Measurements from ENCODE around the gene NOS3. TPM values are rescaled to one million over a fixed set of nuclear protein-coding genes. Genes with fewer than 3 reads are reported as not detected.

Gene NOS3
- total and polyA plus RNA-seq, 9 of the 15 experiments (the other 6 are each of a cell fraction or from before 2014, with no cell fraction given): 1.1 to 121 (median 23.6) TPM

DNA sequence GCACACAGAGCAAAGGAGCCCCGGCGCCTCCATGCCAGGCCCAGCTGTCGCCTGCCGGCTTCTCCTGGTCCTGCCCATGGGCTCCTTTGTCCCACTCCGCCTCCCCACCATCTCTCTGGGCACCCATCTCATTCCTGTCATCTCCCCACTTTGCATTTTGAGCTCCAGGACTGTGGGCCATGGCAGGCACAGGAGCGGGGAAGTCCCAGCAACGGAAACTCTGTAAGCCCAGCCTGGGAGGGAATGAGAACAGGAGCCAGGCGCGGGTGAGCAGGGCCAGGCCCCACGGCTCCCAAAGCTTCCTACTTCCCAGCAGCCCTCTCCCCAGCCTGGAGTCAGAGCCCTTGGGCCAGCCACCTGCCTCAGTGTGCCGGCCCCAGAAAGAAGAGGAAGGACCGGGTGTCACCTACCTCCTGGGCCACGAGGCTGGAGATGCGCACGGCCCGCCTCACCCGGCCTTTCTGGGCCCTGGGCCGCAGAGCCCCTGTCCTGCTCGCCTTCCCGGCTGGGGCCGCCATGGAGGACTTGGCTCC is 35.8 kb upstream of the NOS3 start (continued):
- TF ChIP-seq, protein P1, sequence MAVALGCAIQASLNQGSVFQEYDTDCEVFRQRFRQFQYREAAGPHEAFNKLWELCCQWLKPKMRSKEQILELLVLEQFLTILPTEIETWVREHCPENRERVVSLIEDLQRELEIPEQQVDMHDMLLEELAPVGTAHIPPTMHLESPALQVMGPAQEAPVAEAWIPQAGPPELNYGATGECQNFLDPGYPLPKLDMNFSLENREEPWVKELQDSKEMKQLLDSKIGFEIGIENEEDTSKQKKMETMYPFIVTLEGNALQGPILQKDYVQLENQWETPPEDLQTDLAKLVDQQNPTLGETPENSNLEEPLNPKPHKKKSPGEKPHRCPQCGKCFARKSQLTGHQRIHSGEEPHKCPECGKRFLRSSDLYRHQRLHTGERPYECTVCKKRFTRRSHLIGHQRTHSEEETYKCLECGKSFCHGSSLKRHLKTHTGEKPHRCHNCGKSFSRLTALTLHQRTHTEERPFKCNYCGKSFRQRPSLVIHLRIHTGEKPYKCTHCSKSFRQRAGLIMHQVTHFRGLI (CRISPR knock-in tag; IDR thresholded peaks at IDR 0.05): no peak
- TF ChIP-seq, protein P2, sequence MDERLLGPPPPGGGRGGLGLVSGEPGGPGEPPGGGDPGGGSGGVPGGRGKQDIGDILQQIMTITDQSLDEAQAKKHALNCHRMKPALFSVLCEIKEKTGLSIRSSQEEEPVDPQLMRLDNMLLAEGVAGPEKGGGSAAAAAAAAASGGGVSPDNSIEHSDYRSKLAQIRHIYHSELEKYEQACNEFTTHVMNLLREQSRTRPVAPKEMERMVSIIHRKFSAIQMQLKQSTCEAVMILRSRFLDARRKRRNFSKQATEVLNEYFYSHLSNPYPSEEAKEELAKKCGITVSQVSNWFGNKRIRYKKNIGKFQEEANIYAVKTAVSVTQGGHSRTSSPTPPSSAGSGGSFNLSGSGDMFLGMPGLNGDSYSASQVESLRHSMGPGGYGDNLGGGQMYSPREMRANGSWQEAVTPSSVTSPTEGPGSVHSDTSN (CRISPR knock-in tag; IDR thresholded peaks at IDR 0.05; ENCODE audit: low read depth): no peak
- TF ChIP-seq, protein P2 (tag; conservative IDR thresholded peaks at IDR 0.05; ENCODE audit: low read depth): no peak
- TF ChIP-seq TCF7L2 (IDR thresholded peaks at IDR 0.05; ENCODE audit: low read depth, low read length): no peak
- TF ChIP-seq FOXJ3 (CRISPR knock-in tag; IDR thresholded peaks at IDR 0.05): no peak
- no peak for TF ChIP-seq ZNF41 (CRISPR knock-in tag; conservative IDR thresholded peaks at IDR 0.05)
- TF ChIP-seq ZNF282 (CRISPR knock-in tag; IDR thresholded peaks at IDR 0.05): no peak
- TF ChIP-seq, protein P3, sequence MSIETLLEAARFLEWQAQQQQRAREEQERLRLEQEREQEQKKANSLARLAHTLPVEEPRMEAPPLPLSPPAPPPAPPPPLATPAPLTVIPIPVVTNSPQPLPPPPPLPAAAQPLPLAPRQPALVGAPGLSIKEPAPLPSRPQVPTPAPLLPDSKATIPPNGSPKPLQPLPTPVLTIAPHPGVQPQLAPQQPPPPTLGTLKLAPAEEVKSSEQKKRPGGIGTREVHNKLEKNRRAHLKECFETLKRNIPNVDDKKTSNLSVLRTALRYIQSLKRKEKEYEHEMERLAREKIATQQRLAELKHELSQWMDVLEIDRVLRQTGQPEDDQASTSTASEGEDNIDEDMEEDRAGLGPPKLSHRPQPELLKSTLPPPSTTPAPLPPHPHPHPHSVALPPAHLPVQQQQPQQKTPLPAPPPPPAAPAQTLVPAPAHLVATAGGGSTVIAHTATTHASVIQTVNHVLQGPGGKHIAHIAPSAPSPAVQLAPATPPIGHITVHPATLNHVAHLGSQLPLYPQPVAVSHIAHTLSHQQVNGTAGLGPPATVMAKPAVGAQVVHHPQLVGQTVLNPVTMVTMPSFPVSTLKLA (conservative IDR thresholded peaks at IDR 0.05): no peak
- no peak for TF ChIP-seq PPARD (CRISPR knock-in tag; IDR thresholded peaks at IDR 0.05)
- TF ChIP-seq TAL1 (IDR thresholded peaks at IDR 0.05): no peak
- TF ChIP-seq, protein P4, sequence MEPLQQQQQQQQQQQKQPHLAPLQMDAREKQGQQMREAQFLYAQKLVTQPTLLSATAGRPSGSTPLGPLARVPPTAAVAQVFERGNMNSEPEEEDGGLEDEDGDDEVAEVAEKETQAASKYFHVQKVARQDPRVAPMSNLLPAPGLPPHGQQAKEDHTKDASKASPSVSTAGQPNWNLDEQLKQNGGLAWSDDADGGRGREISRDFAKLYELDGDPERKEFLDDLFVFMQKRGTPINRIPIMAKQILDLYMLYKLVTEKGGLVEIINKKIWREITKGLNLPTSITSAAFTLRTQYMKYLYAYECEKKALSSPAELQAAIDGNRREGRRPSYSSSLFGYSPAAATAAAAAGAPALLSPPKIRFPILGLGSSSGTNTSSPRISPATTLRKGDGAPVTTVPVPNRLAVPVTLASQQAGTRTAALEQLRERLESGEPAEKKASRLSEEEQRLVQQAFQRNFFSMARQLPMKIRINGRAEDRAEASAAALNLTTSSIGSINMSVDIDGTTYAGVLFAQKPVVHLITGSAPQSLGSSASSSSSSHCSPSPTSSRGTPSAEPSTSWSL (CRISPR knock-in tag; IDR thresholded peaks at IDR 0.05; ENCODE audit: borderline replicate concordance): no peak
- TF ChIP-seq, protein P5, sequence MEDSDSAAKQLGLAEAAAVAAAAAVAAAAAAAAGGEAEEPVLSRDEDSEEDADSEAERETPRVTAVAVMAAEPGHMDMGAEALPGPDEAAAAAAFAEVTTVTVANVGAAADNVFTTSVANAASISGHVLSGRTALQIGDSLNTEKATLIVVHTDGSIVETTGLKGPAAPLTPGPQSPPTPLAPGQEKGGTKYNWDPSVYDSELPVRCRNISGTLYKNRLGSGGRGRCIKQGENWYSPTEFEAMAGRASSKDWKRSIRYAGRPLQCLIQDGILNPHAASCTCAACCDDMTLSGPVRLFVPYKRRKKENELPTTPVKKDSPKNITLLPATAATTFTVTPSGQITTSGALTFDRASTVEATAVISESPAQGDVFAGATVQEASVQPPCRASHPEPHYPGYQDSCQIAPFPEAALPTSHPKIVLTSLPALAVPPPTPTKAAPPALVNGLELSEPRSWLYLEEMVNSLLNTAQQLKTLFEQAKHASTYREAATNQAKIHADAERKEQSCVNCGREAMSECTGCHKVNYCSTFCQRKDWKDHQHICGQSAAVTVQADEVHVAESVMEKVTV (CRISPR knock-in tag; IDR thresholded peaks at IDR 0.05): no peak
- no peak for TF ChIP-seq EWSR1 (IDR thresholded peaks at IDR 0.05; ENCODE audit: borderline replicate concordance, low read depth, partially characterized antibody)
- no peak for TF ChIP-seq FUS (optimal IDR thresholded peaks at IDR 0.05; ENCODE audit: low read depth, low read length)
- TF ChIP-seq, protein P6, sequence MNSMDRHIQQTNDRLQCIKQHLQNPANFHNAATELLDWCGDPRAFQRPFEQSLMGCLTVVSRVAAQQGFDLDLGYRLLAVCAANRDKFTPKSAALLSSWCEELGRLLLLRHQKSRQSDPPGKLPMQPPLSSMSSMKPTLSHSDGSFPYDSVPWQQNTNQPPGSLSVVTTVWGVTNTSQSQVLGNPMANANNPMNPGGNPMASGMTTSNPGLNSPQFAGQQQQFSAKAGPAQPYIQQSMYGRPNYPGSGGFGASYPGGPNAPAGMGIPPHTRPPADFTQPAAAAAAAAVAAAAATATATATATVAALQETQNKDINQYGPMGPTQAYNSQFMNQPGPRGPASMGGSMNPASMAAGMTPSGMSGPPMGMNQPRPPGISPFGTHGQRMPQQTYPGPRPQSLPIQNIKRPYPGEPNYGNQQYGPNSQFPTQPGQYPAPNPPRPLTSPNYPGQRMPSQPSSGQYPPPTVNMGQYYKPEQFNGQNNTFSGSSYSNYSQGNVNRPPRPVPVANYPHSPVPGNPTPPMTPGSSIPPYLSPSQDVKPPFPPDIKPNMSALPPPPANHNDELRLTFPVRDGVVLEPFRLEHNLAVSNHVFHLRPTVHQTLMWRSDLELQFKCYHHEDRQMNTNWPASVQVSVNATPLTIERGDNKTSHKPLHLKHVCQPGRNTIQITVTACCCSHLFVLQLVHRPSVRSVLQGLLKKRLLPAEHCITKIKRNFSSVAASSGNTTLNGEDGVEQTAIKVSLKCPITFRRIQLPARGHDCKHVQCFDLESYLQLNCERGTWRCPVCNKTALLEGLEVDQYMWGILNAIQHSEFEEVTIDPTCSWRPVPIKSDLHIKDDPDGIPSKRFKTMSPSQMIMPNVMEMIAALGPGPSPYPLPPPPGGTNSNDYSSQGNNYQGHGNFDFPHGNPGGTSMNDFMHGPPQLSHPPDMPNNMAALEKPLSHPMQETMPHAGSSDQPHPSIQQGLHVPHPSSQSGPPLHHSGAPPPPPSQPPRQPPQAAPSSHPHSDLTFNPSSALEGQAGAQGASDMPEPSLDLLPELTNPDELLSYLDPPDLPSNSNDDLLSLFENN (IDR thresholded peaks at IDR 0.05; ENCODE audit: low read depth in 2 of 2, low read length in 2 of 2): no peak

All from K562 (cell line).